Uterus (tissue), 2 donors: Measurements from ENCODE around the gene KRT3.

Experiments used
- POLR2A ChIP-seq, 2 donors: fragments of 450-650 bp; IDR thresholded peaks; one replicate each; pipeline ENCODE4 v1.6.1; 2016; ENCODE audit warnings: antibody characterized with exemption in 2 of 2, mild to moderate bottlenecking in 1 of 2, moderate library complexity in 1 of 2
- TF ChIP-seq, protein P1 (sequence below), 4 experiments: fragments of 200-600 bp in 2 of 4; fragments of 450-650 bp in 2 of 4; sonication (generic) in 2 of 4; IDR thresholded peaks; one replicate each; pipeline ENCODE4 v1.5.1; 2016 to 2019; ENCODE audit warnings: antibody characterized with exemption in 4 of 4, mild to moderate bottlenecking in 2 of 4, moderate library complexity in 1 of 4

DNA sequence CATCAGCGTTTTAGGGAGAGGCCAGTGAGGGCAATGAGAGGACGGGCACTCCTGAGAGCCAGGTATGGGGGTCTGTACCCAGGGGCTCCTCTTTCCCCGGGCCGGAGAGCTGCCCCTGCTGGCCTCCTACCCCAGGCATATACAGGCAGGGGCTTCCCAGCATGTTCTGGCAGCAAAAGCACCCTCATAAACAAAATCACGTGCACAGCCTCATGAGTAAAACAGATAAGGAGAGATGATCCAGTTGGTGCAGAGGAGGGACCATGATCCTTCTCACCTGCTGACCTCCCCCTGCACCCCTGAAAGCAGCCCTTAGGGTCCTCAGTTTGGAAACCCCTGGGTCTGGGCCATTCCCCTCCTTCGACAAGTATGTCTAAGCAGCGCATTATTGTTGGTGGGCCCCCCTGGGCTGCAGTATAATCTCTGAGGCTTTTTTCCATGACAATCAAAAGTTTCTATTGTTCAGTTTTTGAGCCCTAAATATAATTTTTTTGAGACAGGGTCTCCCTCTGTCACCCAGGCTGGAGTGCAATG is 23.0 kb upstream of the KRT3 start:
- TF ChIP-seq, protein P1, sequence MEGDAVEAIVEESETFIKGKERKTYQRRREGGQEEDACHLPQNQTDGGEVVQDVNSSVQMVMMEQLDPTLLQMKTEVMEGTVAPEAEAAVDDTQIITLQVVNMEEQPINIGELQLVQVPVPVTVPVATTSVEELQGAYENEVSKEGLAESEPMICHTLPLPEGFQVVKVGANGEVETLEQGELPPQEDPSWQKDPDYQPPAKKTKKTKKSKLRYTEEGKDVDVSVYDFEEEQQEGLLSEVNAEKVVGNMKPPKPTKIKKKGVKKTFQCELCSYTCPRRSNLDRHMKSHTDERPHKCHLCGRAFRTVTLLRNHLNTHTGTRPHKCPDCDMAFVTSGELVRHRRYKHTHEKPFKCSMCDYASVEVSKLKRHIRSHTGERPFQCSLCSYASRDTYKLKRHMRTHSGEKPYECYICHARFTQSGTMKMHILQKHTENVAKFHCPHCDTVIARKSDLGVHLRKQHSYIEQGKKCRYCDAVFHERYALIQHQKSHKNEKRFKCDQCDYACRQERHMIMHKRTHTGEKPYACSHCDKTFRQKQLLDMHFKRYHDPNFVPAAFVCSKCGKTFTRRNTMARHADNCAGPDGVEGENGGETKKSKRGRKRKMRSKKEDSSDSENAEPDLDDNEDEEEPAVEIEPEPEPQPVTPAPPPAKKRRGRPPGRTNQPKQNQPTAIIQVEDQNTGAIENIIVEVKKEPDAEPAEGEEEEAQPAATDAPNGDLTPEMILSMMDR (IDR thresholded peaks at IDR 0.05) = no peak
- no peak for TF ChIP-seq POLR2A (IDR thresholded peaks at IDR 0.05)
